T-helper 9 cell (primary cell): ENCODE results near the gene VIPR1.

ENCODE experiments used
- DNase-seq: peaks from one replicate; pipeline ENCODE4 v3.0.0-alpha.2; 2020
- total RNA-seq, 2 donors: gene quantifications; one replicate each; lab custom pipeline; 2026; lab: John Stamatoyannopoulos, UW

The VIPR1 gene, protein sequence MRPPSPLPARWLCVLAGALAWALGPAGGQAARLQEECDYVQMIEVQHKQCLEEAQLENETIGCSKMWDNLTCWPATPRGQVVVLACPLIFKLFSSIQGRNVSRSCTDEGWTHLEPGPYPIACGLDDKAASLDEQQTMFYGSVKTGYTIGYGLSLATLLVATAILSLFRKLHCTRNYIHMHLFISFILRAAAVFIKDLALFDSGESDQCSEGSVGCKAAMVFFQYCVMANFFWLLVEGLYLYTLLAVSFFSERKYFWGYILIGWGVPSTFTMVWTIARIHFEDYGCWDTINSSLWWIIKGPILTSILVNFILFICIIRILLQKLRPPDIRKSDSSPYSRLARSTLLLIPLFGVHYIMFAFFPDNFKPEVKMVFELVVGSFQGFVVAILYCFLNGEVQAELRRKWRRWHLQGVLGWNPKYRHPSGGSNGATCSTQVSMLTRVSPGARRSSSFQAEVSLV
- total RNA-seq = 34.8 to 53.8 reads per million in 2 donors

DNA sequence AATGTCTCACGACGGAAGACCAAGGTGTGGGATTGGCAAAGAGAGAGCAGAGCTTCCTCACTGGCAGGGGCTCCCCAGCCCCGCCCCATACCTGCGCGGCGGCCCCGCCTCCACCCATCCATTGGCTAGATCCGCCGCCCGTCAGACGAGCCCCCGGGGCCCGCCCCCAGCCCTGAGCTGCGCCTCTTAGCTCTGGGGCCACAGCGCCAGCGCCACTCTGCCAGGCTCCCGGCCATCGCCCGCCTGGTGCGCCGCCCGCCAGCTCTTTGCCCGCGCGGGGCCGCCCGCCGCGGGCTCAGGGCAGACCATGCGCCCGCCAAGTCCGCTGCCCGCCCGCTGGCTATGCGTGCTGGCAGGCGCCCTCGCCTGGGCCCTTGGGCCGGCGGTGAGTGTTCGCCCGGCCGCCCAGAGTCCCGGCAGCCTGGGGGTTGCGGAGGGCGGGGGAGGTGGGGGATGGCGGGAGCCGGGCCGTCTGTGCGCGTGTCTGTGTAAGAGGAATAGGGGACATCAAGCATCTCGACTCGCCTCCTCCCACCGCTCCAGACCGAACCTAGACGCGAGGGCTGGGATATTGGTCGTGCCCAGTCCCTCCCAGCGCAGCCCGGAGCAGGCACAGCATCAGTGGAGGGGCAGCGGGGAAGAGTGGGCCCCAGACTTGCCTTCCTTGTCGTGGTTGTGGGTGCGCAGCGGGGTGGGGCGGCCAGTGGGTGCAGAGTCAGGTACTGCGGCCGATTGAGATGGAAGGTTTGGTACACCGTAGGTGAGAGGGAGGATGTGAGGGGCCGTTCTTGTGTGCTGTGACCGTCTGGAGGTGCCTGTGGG is at the start of gene VIPR1:
TSS of gene VIPR1 (plus strand) at position 215 of the 822 bp plus-strand sequence. CDS start at position 308, 93 bp downstream.
- peak; percentile 92 for DNase-seq

DNA sequence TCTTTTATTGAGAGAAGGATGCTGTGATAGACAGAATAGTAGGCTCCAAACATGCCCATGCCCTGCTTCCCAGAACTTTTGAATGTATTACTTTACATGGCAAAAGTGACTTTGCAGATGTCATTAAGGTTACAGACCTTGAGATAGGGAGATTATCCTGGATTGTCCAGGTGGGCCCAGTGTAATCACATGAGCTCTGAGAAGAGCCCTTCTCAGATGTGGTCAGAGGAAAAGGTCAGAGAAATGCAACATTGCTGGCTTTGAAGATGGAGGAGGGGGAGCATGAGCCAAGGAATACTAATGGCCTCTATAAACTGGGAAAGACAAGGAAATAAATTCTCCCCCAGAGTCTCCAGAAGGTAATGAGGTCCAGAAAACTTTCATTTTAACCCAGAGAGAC is 46.2 kb upstream of the VIPR1 start:
- DNase-seq = no peak

DNA sequence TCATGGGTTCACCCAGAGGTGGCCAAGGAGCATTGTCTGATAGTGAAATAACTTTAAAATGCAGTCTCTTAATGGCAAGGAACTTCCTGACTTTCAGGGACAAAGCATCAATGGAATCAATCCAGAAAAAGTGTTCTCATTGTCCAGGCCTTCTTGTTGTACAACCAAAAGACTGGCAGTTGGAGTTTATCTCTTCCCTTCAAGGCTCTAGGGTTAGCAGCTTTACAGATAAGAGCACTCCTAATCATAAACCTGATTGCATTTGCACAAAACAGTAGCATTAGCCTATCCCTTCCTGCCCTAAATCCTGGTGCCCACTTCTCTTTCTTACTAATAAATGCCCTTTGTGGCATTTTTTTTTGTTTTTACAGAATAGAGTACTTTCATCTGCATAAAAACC is 43.3 kb upstream of the VIPR1 start:
- no peak for DNase-seq

DNA sequence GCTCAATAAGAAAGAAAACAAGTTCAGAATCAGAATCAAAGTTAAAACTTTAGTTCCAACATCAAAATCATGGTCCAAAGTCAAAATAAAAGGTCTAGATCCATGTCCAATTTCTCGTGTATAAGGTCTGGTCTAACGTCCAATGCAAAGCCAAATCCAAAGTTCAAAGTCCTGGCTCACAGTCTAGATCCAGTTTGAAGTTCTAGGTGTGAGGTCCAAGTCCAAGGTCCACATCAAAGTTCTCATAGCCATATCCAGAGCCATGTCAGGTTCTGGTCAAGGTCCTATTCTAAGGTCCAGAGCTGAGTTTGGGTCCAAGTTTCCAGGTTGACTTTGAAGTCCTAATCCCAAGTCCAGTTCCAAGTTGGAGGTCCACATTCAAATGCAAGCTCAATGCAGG is 40.7 kb upstream of the VIPR1 start:
- no peak for DNase-seq

DNA sequence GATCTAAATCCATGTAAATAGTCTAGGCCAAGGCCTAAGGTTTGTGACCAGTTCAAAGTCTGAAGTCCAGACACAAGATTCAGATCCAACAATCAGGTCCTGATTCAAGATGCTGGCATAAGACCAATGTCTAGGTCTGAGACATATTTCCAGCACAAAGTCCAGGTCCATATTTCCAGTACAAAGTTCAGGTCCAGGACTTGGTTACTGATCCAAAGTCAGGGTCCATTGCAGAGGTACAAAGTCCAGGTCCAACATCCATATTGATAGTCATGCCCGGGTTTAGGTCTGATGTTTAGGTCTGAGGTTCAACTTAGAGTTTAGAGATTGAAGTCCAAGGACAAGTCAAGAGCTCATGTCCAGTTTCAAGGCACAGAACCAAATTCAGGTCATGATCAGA is 39.4 kb upstream of the VIPR1 start:
- no peak for DNase-seq

DNA sequence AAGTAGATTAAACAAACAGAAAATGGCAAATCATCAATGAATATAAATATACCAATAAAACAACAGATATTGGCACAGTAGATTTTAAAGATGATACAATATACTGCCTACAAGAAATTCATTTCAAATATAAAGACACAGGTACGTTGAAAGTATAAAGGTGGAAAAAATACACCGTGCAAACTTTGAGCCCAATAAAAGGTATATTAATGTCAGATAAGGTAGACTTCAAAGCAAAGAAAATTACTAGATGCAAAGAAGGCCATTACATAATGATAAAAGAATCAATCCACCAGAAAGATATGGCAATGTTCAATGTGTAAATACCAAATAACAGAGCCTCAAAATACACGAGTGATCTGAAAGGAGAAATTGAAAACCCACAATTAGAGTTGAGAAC is 34.3 kb upstream of the VIPR1 start:
- no peak for DNase-seq

DNA sequence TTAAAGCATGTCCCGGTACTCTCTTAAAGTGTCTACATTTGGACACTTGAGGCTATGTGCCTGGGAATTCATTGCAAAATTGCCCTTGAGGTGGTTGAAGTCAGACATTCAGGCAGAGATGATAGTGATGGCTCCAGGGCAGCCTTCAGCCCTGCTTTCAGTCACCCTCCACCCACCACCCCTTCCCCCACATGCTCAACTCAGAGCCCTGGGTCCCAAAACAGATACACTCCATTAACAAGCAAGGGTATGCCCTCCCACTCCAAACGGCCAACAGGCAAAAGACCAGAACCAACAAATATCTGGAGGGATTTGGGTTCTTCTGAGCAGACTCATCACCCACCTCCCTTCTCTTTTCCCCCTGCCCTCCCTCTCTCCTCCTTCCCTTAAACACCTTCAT is 29.9 kb upstream of the VIPR1 start:
- DNase-seq = no peak

DNA sequence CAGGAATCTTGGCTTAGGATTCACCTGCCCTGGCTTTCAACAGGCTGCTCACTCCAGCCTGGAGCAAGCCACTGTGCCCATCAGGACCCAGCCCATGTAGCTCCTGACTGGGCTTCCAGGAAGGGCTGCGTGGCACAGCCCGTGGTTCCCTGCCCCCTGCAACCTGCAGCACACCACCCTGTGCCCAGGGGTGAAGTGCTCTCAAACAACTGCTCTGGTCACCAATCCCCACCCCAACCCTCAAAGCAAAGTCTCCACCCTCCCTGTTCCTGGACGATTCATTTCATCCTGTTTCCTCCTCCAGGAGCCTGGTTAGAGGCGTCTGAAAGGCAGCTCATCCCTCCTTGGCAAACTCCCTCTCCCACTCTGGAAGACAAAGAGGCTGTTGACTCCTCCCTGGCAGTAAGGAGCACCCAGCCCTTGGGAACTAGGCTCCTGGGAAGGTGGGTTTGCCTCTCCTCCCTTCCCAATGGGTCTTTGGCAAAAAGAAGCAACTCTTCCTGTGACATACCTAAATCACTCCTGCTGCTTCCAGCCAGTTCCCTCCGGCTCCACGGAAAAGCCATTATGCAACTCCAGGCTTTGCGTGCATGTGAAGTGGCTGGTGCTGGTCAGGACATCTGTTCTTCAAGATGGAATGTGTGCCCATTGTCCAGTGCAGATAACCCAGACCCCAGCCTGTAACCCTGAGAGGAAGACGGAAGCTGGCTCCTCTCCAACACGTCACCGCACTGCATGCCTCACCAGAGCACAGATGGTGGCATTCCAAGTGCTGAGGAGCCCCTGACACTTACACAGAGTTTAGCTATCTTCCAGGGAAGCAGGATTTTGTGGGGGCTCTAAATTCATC is 29.1 kb upstream of the VIPR1 start:
- DNase-seq = no peak

DNA sequence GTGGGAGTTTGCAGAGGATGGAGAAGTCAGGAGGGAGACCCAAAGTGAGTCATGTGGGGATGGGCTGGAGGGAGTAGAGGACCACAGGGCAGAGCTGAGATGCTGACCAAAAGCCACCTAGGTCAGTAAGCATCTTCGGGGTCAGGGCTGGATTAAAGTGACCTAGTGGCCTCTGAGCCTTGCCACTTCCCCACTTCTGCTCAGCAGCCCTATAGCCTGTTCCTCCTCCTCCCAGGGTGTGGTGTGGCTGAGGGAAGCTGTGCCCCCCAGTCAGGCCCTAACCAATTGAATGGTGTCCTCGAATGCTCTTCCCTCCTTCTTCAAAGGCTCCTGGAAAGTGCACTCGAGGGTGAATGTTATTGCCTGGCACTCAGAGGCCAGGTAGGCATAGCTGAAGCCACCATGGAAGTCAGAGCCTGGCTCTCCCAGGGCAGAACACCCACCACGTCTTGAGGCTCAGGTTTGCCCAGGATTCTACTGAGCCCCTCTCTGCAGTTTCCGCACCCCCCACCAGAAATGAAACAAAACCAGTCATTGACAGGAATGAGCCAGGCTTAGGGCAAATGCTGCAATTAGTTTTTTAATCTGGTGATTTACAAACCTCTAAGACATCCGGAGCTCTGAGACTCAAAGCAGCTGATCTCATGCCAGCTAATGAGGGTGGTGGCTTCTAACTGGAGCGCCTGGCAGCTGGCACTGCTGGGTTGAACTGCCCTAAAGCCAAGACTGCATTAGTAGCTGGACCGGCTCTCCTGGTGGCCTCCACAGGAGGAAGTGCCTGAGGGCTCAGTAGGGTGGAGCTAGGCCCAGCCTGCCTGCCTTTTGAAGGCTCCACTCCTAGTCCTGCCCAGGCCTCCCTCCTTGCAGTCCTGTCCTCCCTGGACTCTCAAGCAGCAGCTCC is 26.0 kb upstream of the VIPR1 start:
- DNase-seq = no peak

DNA sequence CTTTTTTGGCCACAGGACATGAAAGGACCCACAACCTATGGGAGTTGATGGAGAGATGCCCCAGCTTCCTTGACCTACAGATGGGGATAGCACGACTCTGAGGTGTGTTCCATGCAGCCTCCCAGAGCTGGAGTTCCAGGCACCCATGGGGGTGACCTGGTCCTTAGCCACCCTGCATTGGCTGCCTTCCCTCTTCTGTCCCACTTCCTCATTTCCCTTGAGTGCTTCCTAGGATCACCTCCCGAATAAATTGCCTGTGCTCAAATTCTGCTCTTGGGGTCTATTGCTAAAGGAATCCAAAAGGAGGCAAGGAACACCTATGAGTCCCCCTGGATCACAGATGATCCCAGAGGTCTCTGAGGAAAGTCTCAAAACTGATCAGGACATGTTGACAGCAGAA is 24.7 kb upstream of the VIPR1 start:
- no peak for DNase-seq

DNA sequence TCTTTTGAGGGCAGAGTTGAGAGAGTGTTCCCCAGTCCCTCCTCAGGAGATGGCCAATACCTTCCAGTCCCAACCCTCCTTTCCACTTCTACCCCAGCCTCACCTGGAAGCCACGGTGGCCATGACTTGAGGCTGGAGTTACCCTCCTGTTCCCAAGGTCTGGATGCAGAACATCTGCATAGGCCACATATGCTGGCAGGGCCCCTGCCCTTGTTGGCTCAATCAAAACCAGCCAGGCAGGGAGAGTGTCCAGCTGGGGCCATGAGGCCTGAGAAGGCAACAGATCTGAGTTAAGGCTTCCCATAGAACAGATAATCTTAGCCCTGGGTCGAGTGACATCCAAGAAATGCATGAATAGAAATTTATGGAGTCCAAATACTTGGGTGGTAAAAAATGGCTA is 23.6 kb upstream of the VIPR1 start:
- DNase-seq = no peak

DNA sequence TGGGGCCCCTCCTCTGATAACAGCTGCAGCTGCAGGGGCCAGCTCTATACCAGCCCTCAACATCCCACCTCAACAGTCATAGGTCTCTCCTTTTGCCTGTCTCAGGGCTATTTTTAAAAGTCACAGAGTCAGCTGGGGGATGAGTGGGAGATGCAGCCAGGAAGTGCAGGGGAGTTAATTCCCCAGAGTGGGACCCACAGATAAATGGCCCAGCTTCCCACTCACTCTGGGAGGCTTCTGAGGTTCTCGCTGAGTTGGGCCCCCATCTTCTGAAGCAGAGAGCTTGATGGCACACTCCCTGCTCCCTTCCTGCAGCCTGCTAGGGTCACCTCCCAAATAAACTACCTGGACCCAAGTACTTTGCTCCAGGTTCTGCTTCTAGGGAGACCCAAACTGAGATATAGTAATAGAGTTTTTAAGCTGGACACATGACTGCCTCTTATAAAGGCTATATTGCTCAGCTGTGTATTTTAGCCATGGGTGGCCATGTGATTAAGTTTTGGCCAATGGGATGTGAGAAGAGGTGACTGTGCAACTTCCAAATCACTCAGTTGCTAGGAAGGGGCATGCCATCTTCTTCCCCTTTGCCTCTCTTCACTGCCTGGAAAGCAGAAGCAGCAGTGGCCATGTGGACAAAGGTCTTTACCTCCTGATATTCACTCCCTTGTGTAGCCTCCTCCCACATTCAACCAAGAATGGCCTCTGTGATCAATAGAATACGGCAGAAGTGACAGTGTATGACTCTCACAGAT is 15.5 kb upstream of the VIPR1 start:
- DNase-seq = no peak

DNA sequence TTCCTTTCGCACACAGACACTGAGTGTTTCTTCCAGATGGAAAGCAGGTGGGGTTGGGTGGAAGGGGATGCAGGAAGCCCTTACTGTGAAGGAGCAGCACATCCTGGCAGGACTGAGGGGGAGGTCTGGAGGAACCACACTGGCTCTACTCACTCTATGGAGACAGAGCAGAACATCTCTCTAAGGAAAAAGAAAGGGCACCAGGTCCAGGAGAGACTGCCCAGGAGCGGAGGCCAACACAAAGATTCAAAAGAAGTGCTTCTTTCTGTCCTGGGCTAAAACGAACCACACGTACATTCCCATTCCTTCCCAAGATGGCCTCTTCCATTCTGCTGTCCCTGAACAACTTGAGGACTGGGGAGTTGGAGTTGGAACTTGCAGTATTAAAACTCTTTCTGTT is 13.8 kb upstream of the VIPR1 start:
- no peak for DNase-seq

DNA sequence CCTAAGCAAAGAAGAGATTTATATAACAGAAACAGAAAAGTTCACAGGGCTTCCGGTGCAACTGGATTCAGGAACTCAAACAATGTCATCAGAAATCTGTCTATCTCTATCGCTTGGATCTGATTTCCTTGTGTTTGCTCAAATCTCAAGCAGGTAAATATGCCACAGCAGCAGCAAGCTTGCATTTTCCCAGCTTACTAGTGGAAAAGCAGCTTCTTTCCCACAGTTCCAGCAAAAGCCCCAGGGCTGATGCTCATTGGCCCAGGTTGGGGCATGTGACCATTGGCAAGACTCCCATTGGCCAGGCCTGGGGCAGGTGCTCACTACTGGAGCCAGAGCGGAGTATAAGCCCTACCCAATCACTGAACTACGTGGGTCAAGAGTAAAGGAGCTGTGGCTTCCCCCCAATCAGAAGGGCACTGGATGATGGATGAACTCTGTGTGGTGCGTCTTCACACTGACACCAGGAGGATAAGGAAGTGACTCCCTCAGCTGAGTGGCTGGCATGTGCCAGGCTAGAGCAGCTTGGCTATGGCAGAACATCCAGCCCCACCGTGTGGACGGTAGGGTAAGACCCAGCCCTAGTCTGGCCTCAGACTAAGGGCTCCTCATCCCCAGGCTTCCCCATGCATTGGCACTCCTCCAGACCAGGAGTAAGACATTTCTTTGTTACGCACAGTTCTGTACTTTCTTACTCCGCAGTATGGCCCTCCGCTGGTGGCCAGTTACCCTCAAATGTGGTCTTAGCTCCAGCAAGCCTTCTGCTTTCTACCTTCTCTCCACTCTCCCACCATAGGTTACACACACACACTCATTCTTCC is 13.1 kb upstream of the VIPR1 start:
- no peak for DNase-seq

DNA sequence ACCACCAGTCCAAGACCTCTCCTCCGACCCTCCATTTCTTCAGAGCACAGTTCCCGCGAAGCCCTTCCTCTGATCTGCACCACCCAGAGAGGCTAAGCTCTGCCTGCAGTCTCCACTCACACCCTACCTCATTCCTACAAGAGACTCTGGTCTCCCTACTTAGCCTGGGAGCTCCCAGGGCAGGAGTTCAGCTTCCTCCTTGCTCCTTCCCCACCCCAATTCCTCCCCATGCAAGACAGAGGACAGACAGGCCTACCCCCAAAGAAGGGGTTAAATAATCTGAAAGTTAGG is 12.6 kb upstream of the VIPR1 start:
- no peak for DNase-seq

DNA sequence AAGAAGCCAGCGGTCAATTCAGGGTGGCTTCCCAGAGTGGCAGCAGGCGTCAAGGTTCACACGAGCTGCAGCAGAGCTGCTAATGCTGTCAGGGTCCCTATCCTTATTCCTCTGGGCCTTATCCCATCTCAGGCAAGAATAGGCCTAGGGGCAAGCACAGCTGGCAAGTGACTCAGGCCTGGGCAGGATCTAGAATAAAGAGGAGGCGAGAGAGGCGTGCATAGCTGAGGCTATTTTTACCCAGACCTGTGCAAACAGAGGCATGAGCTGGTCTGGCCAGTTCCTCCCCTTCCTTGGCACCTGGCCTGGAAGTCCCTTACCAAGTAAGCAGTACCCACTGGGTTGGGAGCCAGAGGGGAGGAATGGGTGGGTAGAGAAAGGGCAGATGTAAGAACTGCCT is 12.2 kb upstream of the VIPR1 start:
- DNase-seq = no peak

DNA sequence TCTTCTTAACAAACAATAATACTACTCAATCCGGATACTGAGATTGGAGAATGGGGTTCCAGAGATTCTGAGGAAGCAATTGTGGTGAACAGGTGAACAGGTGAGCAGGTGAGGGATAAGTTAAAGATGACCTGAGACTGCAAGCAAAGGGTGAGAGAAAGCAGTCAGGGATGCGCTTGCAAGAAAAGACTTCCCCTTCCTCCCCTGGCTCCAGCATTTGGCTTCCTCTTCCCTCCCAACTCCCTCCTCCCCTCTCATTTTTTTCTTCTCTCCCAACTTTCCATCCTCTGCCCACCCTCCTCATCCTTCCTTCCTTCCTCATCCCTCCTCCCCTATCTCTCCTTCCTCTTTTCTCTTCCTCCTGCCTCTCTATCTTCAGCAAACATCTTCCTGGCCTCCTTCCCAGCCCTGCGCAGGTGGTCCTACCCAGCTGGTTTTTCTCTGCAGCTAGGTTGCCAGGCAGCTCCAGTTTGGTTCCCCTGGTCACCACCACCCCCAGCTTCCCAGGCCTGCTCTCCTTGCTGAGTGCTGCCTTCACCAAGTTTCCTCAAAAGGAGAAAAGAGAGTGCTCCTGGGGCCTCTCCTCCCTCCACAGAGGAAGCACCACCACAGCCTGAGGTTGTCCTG is 10.4 kb upstream of the VIPR1 start:
- no peak for DNase-seq

DNA sequence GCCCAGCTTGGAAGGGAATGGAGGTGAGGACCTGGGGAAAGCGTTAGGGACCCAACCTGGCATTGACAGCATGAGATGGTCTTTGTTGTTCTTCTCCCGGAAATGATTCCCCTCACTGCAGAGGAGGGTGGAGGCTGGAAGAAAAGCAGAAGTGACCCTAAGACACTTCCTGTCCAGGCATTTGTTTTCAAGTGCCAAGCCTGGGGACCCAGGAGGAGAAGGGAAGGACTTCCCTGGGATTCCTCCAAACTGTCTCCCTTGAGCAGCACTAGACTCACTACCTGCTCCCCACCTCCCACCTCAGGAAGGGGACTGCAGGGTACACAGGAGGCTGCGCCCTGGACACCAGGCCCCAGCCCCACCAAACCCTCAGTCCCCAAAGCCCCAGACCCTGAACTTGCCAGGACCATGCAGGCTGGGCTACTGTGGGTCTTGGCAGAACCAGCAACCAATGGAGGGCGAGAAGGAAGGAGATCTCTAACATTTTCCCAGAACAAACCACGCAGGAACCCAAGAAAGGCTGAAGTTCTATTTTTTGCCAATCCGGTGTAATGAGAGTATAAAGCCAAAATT is 9.8 kb upstream of the VIPR1 start:
- no peak for DNase-seq

DNA sequence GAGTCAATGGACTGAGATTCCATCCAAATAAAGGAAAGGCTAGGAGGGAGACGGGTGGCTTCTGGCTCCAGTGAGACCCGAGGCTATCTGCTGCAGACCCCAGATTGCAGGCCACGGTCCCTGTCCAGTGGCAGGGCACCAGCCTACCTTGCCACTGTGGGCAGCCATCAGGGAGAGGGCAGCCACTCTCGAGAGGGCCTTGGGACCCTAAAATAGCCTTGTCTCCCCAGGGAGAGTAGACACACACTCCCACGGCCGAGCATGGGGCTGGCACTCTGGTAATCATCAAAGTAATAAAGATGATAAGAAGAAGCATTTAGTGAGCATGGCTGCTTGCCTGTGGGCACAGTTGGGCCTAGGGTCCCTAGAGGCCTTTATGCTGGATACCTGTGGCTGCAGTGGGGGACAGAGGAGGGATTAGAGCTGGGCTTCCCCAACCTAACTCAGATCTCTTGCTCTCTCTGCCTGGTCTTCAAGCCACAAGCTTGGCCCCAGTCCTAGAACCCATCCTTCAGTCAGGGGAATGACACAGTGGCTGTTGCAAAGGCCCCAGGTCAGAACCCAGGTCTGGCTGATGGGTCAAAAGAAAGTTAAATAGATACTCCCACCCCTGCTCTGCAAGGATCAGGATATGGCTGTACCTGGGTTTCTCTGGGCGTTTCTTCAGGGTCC is 9.2 kb upstream of the VIPR1 start:
- no peak for DNase-seq
